Measurements from ENCODE around the gene ADGRF5.

DNA sequence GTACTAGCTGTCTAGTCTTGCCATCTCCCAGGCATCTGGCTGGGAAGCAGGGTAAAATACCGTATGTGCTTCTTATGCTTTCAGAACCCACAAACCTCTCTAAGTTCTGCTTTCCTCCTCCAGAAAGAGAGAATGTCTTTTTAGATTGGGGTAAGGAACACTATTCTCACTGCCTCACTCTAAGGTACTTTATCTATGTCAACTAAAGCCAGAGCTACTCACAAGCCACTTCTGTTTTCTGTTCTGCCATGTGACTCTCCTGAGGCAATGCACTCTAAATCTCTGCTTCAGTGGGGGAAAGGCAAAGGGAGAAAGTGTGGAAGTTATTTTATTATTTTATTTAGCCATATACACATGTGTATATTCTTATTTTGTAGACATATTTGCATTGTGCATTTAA lies 112.9 kb downstream of the ADGRF5 start:
- TF ChIP-seq, protein P1, sequence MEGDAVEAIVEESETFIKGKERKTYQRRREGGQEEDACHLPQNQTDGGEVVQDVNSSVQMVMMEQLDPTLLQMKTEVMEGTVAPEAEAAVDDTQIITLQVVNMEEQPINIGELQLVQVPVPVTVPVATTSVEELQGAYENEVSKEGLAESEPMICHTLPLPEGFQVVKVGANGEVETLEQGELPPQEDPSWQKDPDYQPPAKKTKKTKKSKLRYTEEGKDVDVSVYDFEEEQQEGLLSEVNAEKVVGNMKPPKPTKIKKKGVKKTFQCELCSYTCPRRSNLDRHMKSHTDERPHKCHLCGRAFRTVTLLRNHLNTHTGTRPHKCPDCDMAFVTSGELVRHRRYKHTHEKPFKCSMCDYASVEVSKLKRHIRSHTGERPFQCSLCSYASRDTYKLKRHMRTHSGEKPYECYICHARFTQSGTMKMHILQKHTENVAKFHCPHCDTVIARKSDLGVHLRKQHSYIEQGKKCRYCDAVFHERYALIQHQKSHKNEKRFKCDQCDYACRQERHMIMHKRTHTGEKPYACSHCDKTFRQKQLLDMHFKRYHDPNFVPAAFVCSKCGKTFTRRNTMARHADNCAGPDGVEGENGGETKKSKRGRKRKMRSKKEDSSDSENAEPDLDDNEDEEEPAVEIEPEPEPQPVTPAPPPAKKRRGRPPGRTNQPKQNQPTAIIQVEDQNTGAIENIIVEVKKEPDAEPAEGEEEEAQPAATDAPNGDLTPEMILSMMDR (conservative IDR thresholded peaks at IDR 0.05; ENCODE audit: low read length): no peak
- TF ChIP-seq EZH2phosphoT487 (IDR thresholded peaks at IDR 0.05; ENCODE audit: borderline replicate concordance): no peak

All from Loucy (cell line).